K562 (cell line): Measurements from ENCODE around the gene THADA.

Experiments
- CBFB ChIP-seq: sonication (generic); formaldehyde crosslinking; IDR thresholded peaks from 2 replicates; pipeline ENCODE4 v1.4.0; 2020; ENCODE audit warnings: mild to moderate bottlenecking, missing genetic modification reagents
- CCAR2 ChIP-seq: fragments of 200-400 bp; formaldehyde crosslinking; IDR thresholded peaks from 2 replicates; pipeline ENCODE4 v1.6.1; 2017; ENCODE audit warnings: mild to moderate bottlenecking, low read depth, low read length
- EZH2 ChIP-seq: IDR thresholded peaks from 2 replicates; pipeline ENCODE4 v1.6.1; 2012; ENCODE audit warnings: low read depth, mild to moderate bottlenecking, inconsistent platforms, low read length, borderline replicate concordance
- HDGF ChIP-seq: fragments of 450-650 bp; IDR thresholded peaks from 2 replicates; pipeline ENCODE4 v1.6.1; 2016
- JUND ChIP-seq, 2 experiments: IDR thresholded peaks; 2 replicates in 1 of 2; 3 replicates in 1 of 2; pipeline ENCODE4 v1.6.1; 2011; ENCODE audit warnings: borderline replicate concordance in 2 of 2, low read depth in 2 of 2, low read length in 2 of 2, improper control_type of control experiment in 1 of 2, missing biosample characterization in 1 of 2, missing genetic modification characterization in 1 of 2, missing genetic modification reagents in 1 of 2
- KDM1A ChIP-seq, 2 experiments: fragments of 450-650 bp; IDR thresholded peaks; 2 replicates each; pipeline ENCODE4 v1.6.1; 2016; ENCODE audit warnings: mild to moderate bottlenecking in 2 of 2
- POLR2A ChIP-seq: fragments of 450-650 bp; conservative IDR thresholded peaks from 2 replicates; pipeline ENCODE4 v1.6.1; 2016
- SIN3A ChIP-seq, 2 experiments: fragments of 150-350 bp in 1 of 2; IDR thresholded peaks; 2 replicates each; pipeline ENCODE4 v1.6.1; 2011 to 2016; ENCODE audit warnings: borderline replicate concordance in 2 of 2, low read depth in 2 of 2, low read length in 2 of 2, mild to moderate bottlenecking in 2 of 2, moderate library complexity in 2 of 2; ENCODE audit not compliant: control insufficient read depth in 1 of 2
- TAF1 ChIP-seq: IDR thresholded peaks from 2 replicates; pipeline ENCODE4 v1.6.1; 2011; ENCODE audit warnings: mild to moderate bottlenecking, low read length, moderate library complexity; ENCODE audit not compliant: insufficient read depth, control insufficient read depth, severe bottlenecking; ENCODE audit errors: extremely low read depth
- TBL1XR1 ChIP-seq, 2 experiments: IDR thresholded peaks; 2 replicates each; pipeline ENCODE4 v1.6.1; 2012; ENCODE audit warnings: improper control_type of control experiment in 2 of 2, low read length in 2 of 2, mild to moderate bottlenecking in 1 of 2
- ZNF3 ChIP-seq: fragments of 250-450 bp; sonication (Bioruptor Pico); IDR thresholded peaks from 2 replicates; pipeline ENCODE4 v1.5.0; 2021; ENCODE audit warnings: mild to moderate bottlenecking, moderate library complexity
- TF ChIP-seq, protein P1 (sequence below), 3 experiments: IDR thresholded peaks in 2 of 3; conservative IDR thresholded peaks in 1 of 3; 2 replicates each; pipeline ENCODE4 v1.5.1; 2011 to 2012; ENCODE audit warnings: low read length in 3 of 3, mild to moderate bottlenecking in 3 of 3, control low read depth in 2 of 3, improper control_type of control experiment in 1 of 3, inconsistent platforms in 1 of 3, low read depth in 1 of 3, mixed read lengths in 1 of 3, moderate library complexity in 1 of 3; ENCODE audit not compliant: insufficient read depth in 2 of 3

DNA sequence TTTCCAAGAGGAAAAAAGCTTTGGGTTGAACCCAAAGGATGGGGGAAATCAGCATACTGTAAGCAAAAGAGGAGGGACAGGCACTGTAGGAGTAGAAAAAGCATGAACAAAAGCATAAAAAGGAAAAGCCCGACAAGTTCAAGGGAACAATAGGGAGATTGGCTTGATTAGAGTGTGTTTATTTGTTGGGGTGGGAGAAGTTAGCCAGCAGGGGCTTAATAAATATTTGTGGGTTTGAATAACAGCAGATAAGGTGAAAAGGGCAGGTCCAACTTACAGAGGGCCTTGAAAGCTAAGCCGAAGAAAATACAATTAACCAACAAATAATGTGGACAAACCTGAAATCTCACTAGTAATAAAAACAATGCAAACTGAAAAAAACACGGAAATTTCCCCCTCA is 126.7 kb downstream of the THADA start:
- TF ChIP-seq CBFB (CRISPR knock-in tag) (no peak), TBL1XR1 (IDR thresholded peaks at IDR 0.05; ENCODE audit: low read length in 2 of 2) (no peak), POLR2A (no peak), KDM1A (IDR thresholded peaks at IDR 0.05) (no peak), HDGF (no peak), CCAR2 (no peak), ZNF3 (CRISPR knock-in tag) (no peak), SIN3A (IDR thresholded peaks at IDR 0.05; ENCODE audit: borderline replicate concordance in 2 of 2, control insufficient read depth in 1 of 2, low read depth in 2 of 2, low read length in 2 of 2) (no peak), TAF1 (no peak), JUND (IDR thresholded peaks at IDR 0.05; ENCODE audit: borderline replicate concordance, low read depth, low read length) (no peak), JUND (tag; IDR thresholded peaks at IDR 0.05; ENCODE audit: borderline replicate concordance, low read depth, low read length) (no peak), EZH2 (no peak)
- TF ChIP-seq, protein P1, sequence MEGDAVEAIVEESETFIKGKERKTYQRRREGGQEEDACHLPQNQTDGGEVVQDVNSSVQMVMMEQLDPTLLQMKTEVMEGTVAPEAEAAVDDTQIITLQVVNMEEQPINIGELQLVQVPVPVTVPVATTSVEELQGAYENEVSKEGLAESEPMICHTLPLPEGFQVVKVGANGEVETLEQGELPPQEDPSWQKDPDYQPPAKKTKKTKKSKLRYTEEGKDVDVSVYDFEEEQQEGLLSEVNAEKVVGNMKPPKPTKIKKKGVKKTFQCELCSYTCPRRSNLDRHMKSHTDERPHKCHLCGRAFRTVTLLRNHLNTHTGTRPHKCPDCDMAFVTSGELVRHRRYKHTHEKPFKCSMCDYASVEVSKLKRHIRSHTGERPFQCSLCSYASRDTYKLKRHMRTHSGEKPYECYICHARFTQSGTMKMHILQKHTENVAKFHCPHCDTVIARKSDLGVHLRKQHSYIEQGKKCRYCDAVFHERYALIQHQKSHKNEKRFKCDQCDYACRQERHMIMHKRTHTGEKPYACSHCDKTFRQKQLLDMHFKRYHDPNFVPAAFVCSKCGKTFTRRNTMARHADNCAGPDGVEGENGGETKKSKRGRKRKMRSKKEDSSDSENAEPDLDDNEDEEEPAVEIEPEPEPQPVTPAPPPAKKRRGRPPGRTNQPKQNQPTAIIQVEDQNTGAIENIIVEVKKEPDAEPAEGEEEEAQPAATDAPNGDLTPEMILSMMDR (IDR thresholded peaks at IDR 0.05 in 2 of 3, conservative IDR thresholded peaks at IDR 0.05 in 1 of 3; ENCODE audit: insufficient read depth in 2 of 3, low read depth in 1 of 3, low read length in 3 of 3) = no peak
